GM12872 (cell line): ENCODE data around the gene RNF150.

Experiments used
- TF ChIP-seq, protein P1 (sequence below): IDR thresholded peaks from 3 replicates; pipeline ENCODE4 v1.5.1; 2011; ENCODE audit warnings: low read depth, mild to moderate bottlenecking, low read length, moderate library complexity; ENCODE audit not compliant: insufficient read depth

The RNF150 gene

DNA sequence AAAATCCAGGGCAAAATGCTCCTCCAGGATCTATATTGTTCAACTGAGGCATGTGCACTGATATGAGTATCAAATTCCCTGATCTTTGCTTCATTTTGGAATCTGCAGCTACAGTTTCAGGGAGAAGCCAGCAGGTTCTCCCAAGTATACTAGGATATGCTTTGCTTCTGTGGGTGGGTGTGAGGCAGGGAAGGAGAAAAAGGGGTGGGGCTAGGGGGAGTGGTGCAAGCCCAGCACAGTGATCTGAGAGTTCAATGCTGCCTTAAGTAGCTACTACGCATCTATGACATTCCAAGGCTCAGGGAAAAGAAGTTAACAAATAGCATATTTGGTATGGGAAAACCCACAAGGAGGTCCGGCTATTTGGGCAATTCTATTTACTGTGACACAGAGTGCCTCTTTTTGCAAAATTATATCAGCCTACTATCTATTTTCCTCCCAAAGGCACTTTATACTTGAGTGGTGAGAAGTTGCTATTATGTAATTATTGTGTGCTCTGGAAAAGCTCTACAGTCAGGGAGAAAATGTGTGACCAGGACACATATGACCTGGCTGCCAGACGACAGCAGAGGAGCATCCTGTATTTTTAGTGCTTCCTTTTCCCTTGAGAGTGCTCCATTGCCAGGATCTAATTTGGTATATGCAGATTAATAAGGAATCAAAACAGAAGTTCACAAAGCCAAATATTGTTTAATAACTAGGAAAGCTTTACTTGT lies 162.0 kb downstream of the RNF150 start:
- TF ChIP-seq, protein P1, sequence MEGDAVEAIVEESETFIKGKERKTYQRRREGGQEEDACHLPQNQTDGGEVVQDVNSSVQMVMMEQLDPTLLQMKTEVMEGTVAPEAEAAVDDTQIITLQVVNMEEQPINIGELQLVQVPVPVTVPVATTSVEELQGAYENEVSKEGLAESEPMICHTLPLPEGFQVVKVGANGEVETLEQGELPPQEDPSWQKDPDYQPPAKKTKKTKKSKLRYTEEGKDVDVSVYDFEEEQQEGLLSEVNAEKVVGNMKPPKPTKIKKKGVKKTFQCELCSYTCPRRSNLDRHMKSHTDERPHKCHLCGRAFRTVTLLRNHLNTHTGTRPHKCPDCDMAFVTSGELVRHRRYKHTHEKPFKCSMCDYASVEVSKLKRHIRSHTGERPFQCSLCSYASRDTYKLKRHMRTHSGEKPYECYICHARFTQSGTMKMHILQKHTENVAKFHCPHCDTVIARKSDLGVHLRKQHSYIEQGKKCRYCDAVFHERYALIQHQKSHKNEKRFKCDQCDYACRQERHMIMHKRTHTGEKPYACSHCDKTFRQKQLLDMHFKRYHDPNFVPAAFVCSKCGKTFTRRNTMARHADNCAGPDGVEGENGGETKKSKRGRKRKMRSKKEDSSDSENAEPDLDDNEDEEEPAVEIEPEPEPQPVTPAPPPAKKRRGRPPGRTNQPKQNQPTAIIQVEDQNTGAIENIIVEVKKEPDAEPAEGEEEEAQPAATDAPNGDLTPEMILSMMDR, result no peak

DNA sequence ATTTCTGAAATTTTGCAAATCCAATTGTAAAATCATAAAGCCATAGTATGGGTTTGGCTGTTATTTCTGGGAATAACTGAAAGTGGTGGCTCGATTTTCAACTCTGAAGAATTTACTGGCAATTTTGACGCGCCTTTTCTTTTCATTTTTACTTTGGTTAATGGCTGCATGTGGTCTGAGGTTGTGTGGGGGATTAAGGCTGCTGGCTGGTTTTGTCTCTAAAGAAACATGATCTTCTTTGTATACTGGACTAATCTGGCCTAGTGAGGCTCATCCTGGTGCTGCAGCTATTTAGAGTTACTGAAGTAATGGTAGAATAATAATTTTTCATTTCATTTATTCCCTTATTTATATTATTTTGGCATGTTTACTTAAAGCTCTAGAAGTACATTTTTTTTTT lies 164.0 kb downstream of the RNF150 start:
- TF ChIP-seq, protein P1, result no peak

DNA sequence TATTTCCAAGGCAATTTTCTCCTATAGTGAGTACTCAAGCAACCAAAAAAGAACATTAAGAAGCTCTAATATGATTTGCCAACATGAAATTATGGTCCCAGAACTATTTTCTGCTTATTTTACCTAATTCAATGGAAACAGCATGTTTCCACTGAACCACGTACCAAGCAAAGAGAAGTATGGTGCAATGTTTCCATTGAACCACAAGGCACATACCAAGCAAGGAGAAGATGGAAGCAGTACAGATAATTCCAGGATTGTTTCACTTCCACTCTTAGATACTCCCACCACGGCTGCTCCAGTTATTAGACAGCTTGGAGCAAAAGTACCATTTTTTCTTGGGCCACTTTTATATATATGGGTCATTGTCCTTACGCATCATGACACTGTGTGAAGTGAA lies 164.9 kb downstream of the RNF150 start:
- TF ChIP-seq, protein P1, result no peak

DNA sequence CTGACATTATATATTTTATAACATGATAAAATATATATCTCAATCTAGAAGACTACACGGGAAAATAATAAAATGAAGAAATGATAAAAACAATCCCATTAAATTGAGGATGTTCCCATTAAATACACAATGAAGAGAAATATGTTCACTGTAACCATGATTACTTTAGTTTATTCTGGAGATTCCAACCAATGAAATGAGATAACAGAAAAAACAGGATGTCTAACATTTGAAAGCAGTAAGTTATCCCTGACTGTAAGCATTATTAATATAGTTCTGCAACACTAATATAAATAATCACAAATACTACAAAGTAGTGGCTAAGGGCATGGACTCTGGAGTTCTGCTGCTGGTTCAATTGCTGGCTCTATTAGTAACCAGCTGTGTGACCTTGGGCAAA lies 169.4 kb downstream of the RNF150 start:
- TF ChIP-seq, protein P1, result no peak

DNA sequence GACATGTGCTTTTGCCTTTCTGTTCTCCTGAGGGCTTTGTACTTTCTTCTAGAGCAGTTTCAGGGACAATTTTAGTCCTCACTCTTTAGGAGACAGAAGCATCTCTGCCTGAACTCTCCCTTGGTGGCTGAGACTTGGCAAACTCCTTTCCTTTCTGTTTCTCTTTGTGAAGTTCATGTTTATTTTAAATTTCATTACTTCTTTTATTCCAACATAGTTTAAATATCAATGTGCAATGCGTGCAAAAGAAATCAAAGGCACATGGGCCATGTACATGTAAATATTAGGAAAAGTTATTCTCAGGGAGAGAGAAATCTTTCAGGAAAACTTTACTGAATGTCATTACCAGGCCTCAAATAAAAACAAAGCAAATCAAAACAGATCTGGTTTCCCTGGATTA lies 177.6 kb downstream of the RNF150 start:
- TF ChIP-seq, protein P1, result no peak

DNA sequence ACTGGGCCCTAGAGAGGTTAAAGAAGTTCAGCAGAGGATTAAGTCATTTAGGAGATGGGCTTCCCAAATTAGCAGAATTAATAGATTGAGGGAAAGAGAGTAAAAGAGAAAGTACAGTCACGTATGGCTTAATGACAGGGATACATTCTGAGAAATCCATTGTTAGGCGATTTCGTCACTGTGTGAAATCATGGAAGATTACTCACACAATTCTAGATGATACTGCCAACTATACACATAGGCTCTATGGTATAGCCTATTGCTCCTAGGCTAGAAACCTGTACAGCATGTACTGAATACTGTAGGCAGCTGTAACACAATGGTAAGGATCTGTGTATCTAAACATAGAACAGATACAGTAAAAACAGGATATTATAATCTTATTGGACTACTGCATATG lies 180.6 kb downstream of the RNF150 start:
- TF ChIP-seq, protein P1, result no peak

DNA sequence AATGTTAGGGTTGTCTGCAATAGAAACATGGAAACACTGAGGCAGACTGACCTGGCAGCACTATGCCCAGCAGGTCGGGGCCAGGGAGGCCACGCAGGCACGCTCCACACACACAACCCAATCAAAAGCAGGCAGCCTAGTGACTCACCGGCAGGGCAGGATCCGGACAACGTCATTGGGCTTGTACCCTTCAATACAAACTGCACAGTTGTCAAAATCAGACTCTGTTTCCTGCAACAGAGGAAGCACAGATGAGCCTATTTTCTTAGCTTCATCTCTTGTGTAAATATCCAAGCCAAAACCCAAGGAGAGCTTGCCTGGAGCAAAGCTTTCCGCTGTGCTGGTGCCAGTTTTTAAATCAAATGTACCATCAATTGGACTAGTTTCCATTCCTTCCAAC lies 185.8 kb downstream of the RNF150 start:
- TF ChIP-seq, protein P1, result no peak

DNA sequence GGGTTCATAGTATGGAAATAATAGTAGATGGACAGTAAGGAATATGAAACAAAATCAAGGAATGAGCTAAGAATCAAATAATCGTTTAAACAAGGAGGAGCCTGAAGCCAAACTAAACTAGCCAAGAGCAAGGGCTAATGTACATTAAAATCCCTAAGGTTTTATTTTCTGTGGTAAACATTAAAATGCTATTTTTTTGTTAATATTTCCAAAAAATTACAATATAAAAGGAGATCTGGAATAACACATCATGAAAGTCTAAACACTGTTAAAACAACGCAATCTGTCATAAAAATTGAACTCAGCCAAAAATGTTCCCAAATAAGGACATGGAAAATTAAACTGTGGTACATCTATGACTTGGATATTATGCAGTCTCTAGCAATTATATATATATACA lies 188.2 kb downstream of the RNF150 start:
- TF ChIP-seq, protein P1, result no peak
